ENCODE results near the gene ID4.

ID4 gene

DNA sequence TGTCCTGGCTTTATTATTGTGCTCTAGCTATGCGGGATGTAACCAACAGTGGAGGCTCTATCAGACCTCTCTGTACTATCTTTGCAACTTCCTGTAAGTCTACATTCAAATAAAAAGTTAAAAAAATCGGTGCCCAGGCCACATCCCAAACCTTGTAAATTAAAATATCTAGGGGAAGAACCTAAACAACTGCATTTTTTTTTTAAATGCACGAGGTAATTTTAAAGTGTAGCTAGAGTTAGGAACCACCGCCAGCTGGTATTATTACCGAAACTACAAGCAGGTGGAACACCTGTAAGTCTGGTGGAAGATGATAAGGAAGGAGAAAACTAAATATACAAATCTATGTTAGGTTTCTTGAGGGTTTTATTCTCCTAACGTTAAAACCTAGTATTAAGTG, 34.5 kb upstream of the ID4 start:
- FAIRE-seq (no peak), DNase-seq (ENCODE audit: insufficient read length, low spot score) (no peak)
- TF ChIP-seq, protein P1, sequence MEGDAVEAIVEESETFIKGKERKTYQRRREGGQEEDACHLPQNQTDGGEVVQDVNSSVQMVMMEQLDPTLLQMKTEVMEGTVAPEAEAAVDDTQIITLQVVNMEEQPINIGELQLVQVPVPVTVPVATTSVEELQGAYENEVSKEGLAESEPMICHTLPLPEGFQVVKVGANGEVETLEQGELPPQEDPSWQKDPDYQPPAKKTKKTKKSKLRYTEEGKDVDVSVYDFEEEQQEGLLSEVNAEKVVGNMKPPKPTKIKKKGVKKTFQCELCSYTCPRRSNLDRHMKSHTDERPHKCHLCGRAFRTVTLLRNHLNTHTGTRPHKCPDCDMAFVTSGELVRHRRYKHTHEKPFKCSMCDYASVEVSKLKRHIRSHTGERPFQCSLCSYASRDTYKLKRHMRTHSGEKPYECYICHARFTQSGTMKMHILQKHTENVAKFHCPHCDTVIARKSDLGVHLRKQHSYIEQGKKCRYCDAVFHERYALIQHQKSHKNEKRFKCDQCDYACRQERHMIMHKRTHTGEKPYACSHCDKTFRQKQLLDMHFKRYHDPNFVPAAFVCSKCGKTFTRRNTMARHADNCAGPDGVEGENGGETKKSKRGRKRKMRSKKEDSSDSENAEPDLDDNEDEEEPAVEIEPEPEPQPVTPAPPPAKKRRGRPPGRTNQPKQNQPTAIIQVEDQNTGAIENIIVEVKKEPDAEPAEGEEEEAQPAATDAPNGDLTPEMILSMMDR (IDR thresholded peaks at IDR 0.05; ENCODE audit: insufficient read depth, missing control alignments): no peak

DNA sequence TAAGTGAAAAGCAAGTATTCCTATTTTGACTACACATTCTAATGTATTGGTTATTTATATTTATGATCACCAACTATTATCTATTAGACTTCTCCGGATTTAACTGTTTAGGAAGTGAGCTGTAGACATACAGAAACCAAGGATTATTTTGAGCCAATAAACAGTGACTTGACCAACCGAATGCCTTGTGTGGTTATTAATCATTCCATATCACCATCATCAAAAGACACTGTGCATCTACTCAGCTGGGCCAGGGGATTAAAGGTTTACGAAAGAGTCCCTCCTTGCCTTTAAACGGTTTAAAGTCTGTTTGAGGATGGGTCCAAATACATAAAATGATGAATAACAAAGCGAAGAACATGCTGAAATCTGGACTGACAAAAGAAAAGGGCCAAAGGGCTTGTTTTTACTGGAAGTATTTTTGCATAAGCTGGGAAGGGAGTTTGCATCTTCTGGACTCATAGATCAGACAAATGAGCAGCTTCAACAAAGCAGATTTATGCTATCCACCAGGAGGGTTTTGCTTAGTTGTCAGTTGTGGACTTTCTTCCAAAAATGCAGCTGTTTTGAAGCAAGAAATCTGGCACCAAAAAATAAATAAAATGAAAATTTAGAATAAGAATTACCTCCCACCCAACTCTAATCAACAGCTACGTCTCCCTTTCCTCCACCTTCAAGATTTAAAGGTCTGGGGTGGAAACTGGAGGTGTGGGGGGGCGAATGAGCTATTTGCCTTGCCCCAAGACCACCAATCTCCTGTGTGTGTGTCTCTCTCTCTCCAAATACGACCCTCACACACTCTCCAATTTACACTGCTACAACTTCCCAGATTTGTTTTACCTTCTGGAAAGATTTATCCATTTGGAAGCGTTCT, 33.6 kb upstream of the ID4 start:
- TF ChIP-seq, protein P1 (IDR thresholded peaks at IDR 0.05; ENCODE audit: insufficient read depth, missing control alignments): no peak
- DNase-seq (ENCODE audit: insufficient read length, low spot score) (no peak), FAIRE-seq (no peak)

DNA sequence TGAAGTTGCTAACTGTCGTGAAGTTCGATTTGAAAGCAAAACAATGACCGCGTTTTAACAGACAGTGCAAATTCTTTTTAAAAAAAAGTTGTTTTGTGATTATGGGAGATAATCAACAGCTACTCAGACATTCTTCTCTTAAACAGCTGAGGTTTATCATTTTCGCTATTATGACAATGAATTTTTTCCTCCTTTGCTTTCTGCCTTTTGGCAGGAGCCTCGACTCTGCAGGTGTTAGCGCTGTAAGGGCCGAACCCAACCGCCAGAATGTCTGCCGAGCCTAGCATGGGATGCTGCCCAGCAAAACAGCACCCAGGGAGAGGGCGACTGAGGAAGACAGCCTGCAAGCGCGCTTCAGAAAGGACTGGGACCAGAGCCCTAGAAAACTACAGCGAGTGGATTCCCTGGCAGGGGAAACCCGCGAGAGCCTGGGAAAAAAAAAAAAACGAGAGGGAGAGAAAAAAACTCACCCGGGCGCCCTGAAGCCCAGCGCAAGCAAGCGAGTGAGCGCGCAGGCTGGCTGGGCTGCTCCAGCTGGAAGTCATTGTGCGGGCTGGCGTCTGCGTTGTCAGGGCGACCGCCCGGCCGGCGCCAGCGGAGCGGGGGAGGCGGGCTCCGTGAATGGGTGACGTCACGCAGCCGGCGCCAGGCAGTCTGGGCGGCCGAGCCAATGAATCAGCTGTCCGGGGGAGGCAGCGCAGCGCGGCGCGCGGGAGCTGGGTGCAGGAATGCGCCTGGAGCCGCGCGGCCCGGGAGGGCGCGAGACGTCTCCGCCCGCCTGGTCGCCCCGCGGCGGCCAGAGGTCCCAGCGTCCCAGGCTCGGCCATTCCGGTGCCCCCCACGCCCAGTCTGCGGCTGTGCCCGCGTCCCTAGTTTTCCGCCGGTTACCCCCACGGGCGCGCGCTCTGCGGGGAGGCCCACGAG, 32.7 kb upstream of the ID4 start:
- FAIRE-seq: no peak
- no peak for DNase-seq (ENCODE audit: insufficient read length, low spot score)
- TF ChIP-seq, protein P1 (IDR thresholded peaks at IDR 0.05; ENCODE audit: insufficient read depth, missing control alignments): no peak

DNA sequence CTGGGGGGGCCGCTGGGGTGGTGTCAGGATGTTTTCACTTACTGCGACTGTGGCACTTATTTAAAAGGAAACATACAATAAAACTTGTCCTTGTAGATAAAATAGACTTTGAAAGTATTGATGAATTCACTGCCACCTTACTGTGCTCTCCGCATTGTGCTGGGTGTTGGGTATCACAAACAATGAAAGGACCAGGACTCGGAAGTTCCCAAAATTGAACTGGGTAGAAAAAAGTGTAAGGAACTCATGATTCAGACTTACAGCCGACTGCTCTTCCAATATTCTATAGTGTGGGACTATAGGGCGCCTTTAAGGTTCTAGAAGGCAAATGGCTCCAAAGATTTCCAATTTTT, 32.1 kb upstream of the ID4 start:
- DNase-seq (ENCODE audit: insufficient read length, low spot score) (no peak), FAIRE-seq (no peak)
- TF ChIP-seq, protein P1 (IDR thresholded peaks at IDR 0.05; ENCODE audit: insufficient read depth, missing control alignments): no peak

DNA sequence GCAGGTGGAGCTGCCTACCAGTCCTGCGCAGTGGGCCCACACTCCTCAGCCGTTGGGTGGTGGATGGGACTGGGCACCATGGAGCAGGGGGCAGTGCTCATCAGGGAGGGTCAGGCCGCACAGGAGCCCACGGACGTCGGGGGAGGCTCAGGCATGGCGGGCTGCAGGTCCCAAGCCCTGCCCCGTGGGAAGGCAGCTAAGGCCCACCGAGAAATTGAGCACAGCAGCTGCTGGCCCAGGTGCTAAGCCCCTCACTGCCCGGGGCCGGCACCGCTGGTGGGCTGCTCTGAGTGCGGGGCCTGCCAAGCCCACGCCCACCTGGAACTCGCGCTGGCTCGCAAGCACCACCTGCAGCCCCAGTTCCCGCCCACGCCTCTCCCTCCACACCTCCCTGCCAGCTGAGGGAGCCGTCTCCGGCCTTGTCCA, 30.2 kb upstream of the ID4 start:
- FAIRE-seq: no peak
- DNase-seq (ENCODE audit: insufficient read length, low spot score): no peak
- TF ChIP-seq, protein P1 (IDR thresholded peaks at IDR 0.05; ENCODE audit: insufficient read depth, missing control alignments): no peak

DNA sequence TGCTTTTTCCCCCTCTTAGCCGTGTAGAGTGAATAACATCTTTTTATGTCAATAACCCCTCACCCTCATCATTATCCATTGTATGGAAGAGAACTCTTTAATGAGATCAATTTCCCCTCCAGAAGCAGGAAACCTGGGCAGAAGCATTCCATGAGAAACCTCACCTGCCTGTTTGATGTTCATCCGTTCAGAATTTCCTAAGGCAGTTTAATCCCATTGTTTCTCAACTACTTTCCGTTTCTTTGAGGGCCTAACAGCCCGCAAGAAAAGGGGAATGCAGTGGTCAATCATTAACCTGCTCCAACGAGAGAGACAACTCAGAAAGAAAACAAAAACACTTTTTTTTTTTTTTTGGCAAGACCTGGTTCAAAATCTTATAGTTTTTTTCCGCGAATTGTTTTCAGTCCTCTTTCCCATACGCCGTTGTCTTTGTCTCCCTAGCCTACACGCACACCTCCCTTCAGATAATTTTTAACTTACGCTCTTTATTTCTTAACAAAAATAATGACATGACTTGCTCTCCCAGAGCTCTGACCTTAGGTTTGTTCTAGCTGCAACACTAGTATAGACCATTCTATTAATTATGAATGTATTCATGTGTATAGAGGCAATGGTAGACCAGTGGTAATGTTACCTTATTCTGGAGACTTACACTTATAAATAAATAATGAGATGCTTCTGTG, 25.6 kb upstream of the ID4 start:
- TF ChIP-seq, protein P1 (IDR thresholded peaks at IDR 0.05; ENCODE audit: insufficient read depth, missing control alignments): no peak
- no peak for DNase-seq (ENCODE audit: insufficient read length, low spot score)
- FAIRE-seq: no peak

All from D721Med (cell line).